IMR-90 (cell line): Measurements from ENCODE around the gene TEC.

ENCODE experiments used
- BHLHE40 ChIP-seq: fragments of 150-350 bp; IDR thresholded peaks from 2 replicates; pipeline ENCODE4 v1.6.1; 2016; ENCODE audit warnings: mild to moderate bottlenecking, low read depth, low read length
- CEBPB ChIP-seq: IDR thresholded peaks from 2 replicates; pipeline ENCODE4 v1.6.1; 2012; ENCODE audit warnings: low read depth, low read length, improper control_type of control experiment
- CHD1 ChIP-seq: IDR thresholded peaks from 2 replicates; pipeline ENCODE4 v1.6.1; 2012; ENCODE audit warnings: low read depth, low read length, improper control_type of control experiment
- CTCF ChIP-seq: conservative IDR thresholded peaks from 2 replicates; pipeline ENCODE4 v1.5.1; 2012; ENCODE audit warnings: mild to moderate bottlenecking, low read depth, low read length, improper control_type of control experiment
- ELK1 ChIP-seq: fragments of 150-350 bp; IDR thresholded peaks from 2 replicates; pipeline ENCODE4 v1.6.1; 2016; ENCODE audit warnings: low read depth, mild to moderate bottlenecking, low read length, moderate library complexity, borderline replicate concordance
- MAFK ChIP-seq: IDR thresholded peaks from 2 replicates; pipeline ENCODE4 v1.6.1; 2012; ENCODE audit warnings: low read depth, low read length, improper control_type of control experiment
- MAZ ChIP-seq: IDR thresholded peaks from 2 replicates; pipeline ENCODE4 v1.6.1; 2012; ENCODE audit warnings: low read depth, mild to moderate bottlenecking, low read length, improper control_type of control experiment, moderate library complexity, borderline replicate concordance
- POLR2A ChIP-seq: IDR thresholded peaks from 2 replicates; pipeline ENCODE4 v1.6.1; 2012; ENCODE audit warnings: mild to moderate bottlenecking, low read depth, low read length
- RAD21 ChIP-seq: IDR thresholded peaks from 2 replicates; pipeline ENCODE4 v1.6.1; 2012; ENCODE audit warnings: low read length, improper control_type of control experiment
- RFX5 ChIP-seq: IDR thresholded peaks from 2 replicates; pipeline ENCODE4 v1.8.0; 2012; ENCODE audit warnings: low read depth, mild to moderate bottlenecking, low read length, moderate library complexity
- SMC3 ChIP-seq: fragments of 150-350 bp; IDR thresholded peaks from 2 replicates; pipeline ENCODE4 v1.6.1; 2016; ENCODE audit warnings: low read depth, mild to moderate bottlenecking, antibody characterized with exemption, low read length, moderate library complexity
- USF2 ChIP-seq: fragments of 150-350 bp; IDR thresholded peaks from 2 replicates; pipeline ENCODE4 v1.6.1; 2017; ENCODE audit warnings: mild to moderate bottlenecking, antibody characterized with exemption, low read length, low read depth

GRCh38 chr4:48100256-48100655 is 169.4 kb downstream of the TEC start:
- TF ChIP-seq CTCF (no peak), POLR2A (no peak), CHD1 (no peak), RAD21 (no peak), MAZ (no peak), MAFK (no peak), RFX5 (no peak), BHLHE40 (no peak), SMC3 (no peak), ELK1 (no peak), CEBPB (no peak), USF2 (no peak)
